SK-N-SH treated with all-trans-retinoic acid at 6 μM for 48 hours (cell line): ENCODE measurements around the gene HRG.

Experiments
- ARNTL ChIP-seq: fragments of 450-650 bp; formaldehyde crosslinking; IDR thresholded peaks from 2 replicates; pipeline ENCODE4 v1.5.0; 2020; ENCODE audit warnings: low read depth, mild to moderate bottlenecking, moderate library complexity, borderline replicate concordance
- CSDC2 ChIP-seq: fragments of 250-450 bp; sonication (Bioruptor Pico); IDR thresholded peaks from 2 replicates; pipeline ENCODE4 v1.5.0; 2020; ENCODE audit warnings: mild to moderate bottlenecking, moderate library complexity
- CSRNP3 ChIP-seq: fragments of 250-450 bp; sonication (Bioruptor Pico); IDR thresholded peaks from 2 replicates; pipeline ENCODE4 v1.5.1; 2021; ENCODE audit warnings: mild to moderate bottlenecking, moderate library complexity
- ESRRG ChIP-seq: fragments of 250-450 bp; sonication (Bioruptor Pico); IDR thresholded peaks from 2 replicates; pipeline ENCODE4 v1.6.1; 2021; ENCODE audit warnings: mild to moderate bottlenecking
- OSR1 ChIP-seq: fragments of 250-450 bp; sonication (Bioruptor Pico); IDR thresholded peaks from 2 replicates; pipeline ENCODE4 v1.8.0; 2022; ENCODE audit warnings: moderate library complexity, mild to moderate bottlenecking, inconsistent platforms
- TCF4 ChIP-seq: fragments of 250-450 bp; sonication (Bioruptor Pico); IDR thresholded peaks from 2 replicates; pipeline ENCODE4 v1.8.0; 2021; ENCODE audit warnings: mild to moderate bottlenecking, moderate library complexity, borderline replicate concordance
- ZFP3 ChIP-seq: fragments of 250-450 bp; sonication (Bioruptor Pico); IDR thresholded peaks from 2 replicates; pipeline ENCODE4 v1.5.0; 2020; ENCODE audit warnings: mild to moderate bottlenecking, moderate library complexity
- ZFP30 ChIP-seq: fragments of 450-650 bp; formaldehyde crosslinking; IDR thresholded peaks from 2 replicates; pipeline ENCODE4 v1.5.0; 2022; ENCODE audit warnings: mild to moderate bottlenecking, moderate library complexity
- ZNF565 ChIP-seq: fragments of 450-650 bp; formaldehyde crosslinking; conservative IDR thresholded peaks from 2 replicates; pipeline ENCODE4 v1.5.0; 2020; ENCODE audit warnings: low read depth, mild to moderate bottlenecking, moderate library complexity
- TF ChIP-seq, protein P1 (sequence below): fragments of 250-450 bp; sonication (Bioruptor Pico); IDR thresholded peaks from 2 replicates; pipeline ENCODE4 v1.8.0; 2020; ENCODE audit warnings: mild to moderate bottlenecking, moderate library complexity, borderline replicate concordance

DNA sequence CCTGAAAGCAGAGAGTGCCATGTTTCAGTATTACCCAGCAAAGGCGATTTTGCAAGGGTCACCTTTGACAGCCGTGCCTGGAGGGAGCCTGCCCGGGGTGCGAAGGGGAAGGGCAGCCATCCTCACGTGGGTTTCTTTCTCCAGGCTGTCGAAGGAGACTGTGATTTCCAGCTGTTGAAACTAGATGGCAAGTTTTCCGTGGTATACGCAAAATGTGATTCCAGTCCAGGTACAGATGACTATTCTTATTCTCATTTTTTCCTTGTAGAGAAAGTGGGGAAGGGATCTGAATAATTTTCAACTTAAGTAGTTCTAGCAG lies 49.6 kb upstream of the HRG start:
- TF ChIP-seq ESRRG (CRISPR knock-in tag) = no peak
- no peak for TF ChIP-seq ZNF565 (CRISPR knock-in tag)
- no peak for TF ChIP-seq TCF4 (CRISPR knock-in tag)
- no peak for TF ChIP-seq ZFP3
- TF ChIP-seq ZFP30 (CRISPR knock-in tag) = no peak
- TF ChIP-seq CSRNP3 = no peak
- TF ChIP-seq, protein P1, sequence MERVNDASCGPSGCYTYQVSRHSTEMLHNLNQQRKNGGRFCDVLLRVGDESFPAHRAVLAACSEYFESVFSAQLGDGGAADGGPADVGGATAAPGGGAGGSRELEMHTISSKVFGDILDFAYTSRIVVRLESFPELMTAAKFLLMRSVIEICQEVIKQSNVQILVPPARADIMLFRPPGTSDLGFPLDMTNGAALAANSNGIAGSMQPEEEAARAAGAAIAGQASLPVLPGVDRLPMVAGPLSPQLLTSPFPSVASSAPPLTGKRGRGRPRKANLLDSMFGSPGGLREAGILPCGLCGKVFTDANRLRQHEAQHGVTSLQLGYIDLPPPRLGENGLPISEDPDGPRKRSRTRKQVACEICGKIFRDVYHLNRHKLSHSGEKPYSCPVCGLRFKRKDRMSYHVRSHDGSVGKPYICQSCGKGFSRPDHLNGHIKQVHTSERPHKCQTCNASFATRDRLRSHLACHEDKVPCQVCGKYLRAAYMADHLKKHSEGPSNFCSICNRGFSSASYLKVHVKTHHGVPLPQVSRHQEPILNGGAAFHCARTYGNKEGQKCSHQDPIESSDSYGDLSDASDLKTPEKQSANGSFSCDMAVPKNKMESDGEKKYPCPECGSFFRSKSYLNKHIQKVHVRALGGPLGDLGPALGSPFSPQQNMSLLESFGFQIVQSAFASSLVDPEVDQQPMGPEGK = no peak
- no peak for TF ChIP-seq OSR1 (CRISPR knock-in tag)
- TF ChIP-seq ARNTL (CRISPR knock-in tag) = no peak
- no peak for TF ChIP-seq CSDC2 (CRISPR knock-in tag)
